Dedifferentiated amniotic fluid mesenchymal stem cell (primary cell): Measurements from ENCODE around the gene YWHAE.
"Not testable (repeated sequence)": the region's sequence is repeated elsewhere in the genome, so short reads cannot be mapped to it uniquely, and the experiment has no call there.

Source experiments
- DNase-seq: peaks from one replicate; pipeline ENCODE4 v3.0.0-alpha.2; 2016; ENCODE audit errors: extremely low spot score

The YWHAE gene

GRCh38 chr17:1412185-1413110, 12.4 kb upstream of the YWHAE start:
- no peak for DNase-seq

- DNase-seq = no peak
Measured at GRCh38 chr17:1402262-1402586, 2.2 kb upstream of the YWHAE start.

- peak; percentile 28 for DNase-seq
Measured at GRCh38 chr17:1398931-1399678, 917 bp downstream of the YWHAE start.

- DNase-seq = no peak
Measured at GRCh38 chr17:1398028-1398427, 2.0 kb downstream of the YWHAE start.

- DNase-seq = not testable (repeated sequence)
Measured at GRCh38 chr17:1395876-1396665, 4.0 kb downstream of the YWHAE start.

- no peak for DNase-seq
Measured at GRCh38 chr17:1391577-1391976, 8.4 kb downstream of the YWHAE start.

GRCh38 chr17:1390432-1391367, 9.3 kb downstream of the YWHAE start:
- peak; percentile 55 for DNase-seq

GRCh38 chr17:1387490-1388227, 12.4 kb downstream of the YWHAE start:
- not testable (repeated sequence) for DNase-seq

- DNase-seq = not testable (repeated sequence)
Measured at GRCh38 chr17:1386675-1387190, 13.3 kb downstream of the YWHAE start.

GRCh38 chr17:1386265-1386664, 13.8 kb downstream of the YWHAE start:
- DNase-seq = no peak

- no peak for DNase-seq
Measured at GRCh38 chr17:1385861-1386260, 14.2 kb downstream of the YWHAE start.

GRCh38 chr17:1384905-1385435, 15.1 kb downstream of the YWHAE start:
- DNase-seq = no peak

GRCh38 chr17:1379930-1380313, 20.1 kb downstream of the YWHAE start:
- DNase-seq = no peak

GRCh38 chr17:1379208-1379929, 20.7 kb downstream of the YWHAE start:
- DNase-seq = no peak

- DNase-seq = not testable (repeated sequence)
Measured at GRCh38 chr17:1378476-1378860, 21.6 kb downstream of the YWHAE start.

GRCh38 chr17:1377334-1377733, 22.7 kb downstream of the YWHAE start:
- no peak for DNase-seq

- no peak for DNase-seq
Measured at GRCh38 chr17:1376061-1376460, 24.0 kb downstream of the YWHAE start.

- no peak for DNase-seq
Measured at GRCh38 chr17:1375615-1376014, 24.4 kb downstream of the YWHAE start.
